H9 (cell line): Measurements from ENCODE around the gene TBXA2R. TPM values are rescaled to one million over a fixed set of nuclear protein-coding genes. Genes with fewer than 3 reads are reported as not detected.

Experiments used
- DNase-seq: peaks from one replicate; pipeline ENCODE4 v3.0.0-alpha.2; 2017
- H2AFZ ChIP-seq: one replicate; pipeline ENCODE4 v1.6.1; 2013; ENCODE audit warnings: mild to moderate bottlenecking, low read length, control low read depth, moderate library complexity
- H2AK5ac ChIP-seq: 2 replicates; pipeline ENCODE4 v1.6.1; 2013; ENCODE audit warnings: low read length, control low read depth, mixed read lengths; ENCODE audit not compliant: insufficient read length
- H2BK120ac ChIP-seq: one replicate; pipeline ENCODE4 v1.6.1; 2013; ENCODE audit warnings: low read depth, mild to moderate bottlenecking, low read length, control low read depth, inconsistent platforms; ENCODE audit not compliant: poor library complexity, severe bottlenecking
- H2BK12ac ChIP-seq: 2 replicates; pipeline ENCODE4 v1.6.1; 2013; ENCODE audit warnings: low read length, control low read depth, mixed read lengths, low read depth; ENCODE audit not compliant: insufficient read length
- H2BK15ac ChIP-seq: 2 replicates; pipeline ENCODE4 v1.6.1; 2013; ENCODE audit warnings: low read depth, low read length, control low read depth
- H2BK20ac ChIP-seq: one replicate; pipeline ENCODE4 v1.6.1; 2013; ENCODE audit warnings: low read depth, mild to moderate bottlenecking, low read length, control low read depth, inconsistent platforms; ENCODE audit not compliant: poor library complexity, severe bottlenecking
- H2BK5ac ChIP-seq: 2 replicates; pipeline ENCODE4 v1.6.1; 2013; ENCODE audit warnings: low read length, control low read depth, mixed read lengths; ENCODE audit not compliant: insufficient read length
- H3K14ac ChIP-seq: 2 replicates; pipeline ENCODE4 v1.6.1; 2013; ENCODE audit warnings: low read length, control low read depth; ENCODE audit not compliant: insufficient read depth
- H3K18ac ChIP-seq: 2 replicates; pipeline ENCODE4 v1.6.1; 2013; ENCODE audit warnings: low read depth, mild to moderate bottlenecking, mixed read lengths, low read length, control low read depth; ENCODE audit not compliant: insufficient read length
- H3K23ac ChIP-seq: 2 replicates; pipeline ENCODE4 v1.6.1; 2013; ENCODE audit warnings: low read length, control low read depth, mixed read lengths, low read depth; ENCODE audit not compliant: insufficient read length
- H3K23me2 ChIP-seq: 2 replicates; pipeline ENCODE4 v1.6.1; 2013; ENCODE audit warnings: low read depth, mild to moderate bottlenecking, mixed read lengths, low read length, control low read depth; ENCODE audit not compliant: insufficient read length, poor library complexity, severe bottlenecking
- H3K27ac ChIP-seq: 2 replicates; pipeline ENCODE4 v1.5.1; 2013; ENCODE audit warnings: low read length, control low read depth, mixed read lengths, low read depth; ENCODE audit not compliant: insufficient read length
- H3K27me3 ChIP-seq: 2 replicates; pipeline ENCODE4 v1.6.1; 2013; ENCODE audit warnings: low read length, control low read depth, inconsistent platforms; ENCODE audit not compliant: insufficient read depth
- H3K4ac ChIP-seq: 2 replicates; pipeline ENCODE4 v1.6.1; 2013; ENCODE audit warnings: low read depth, mild to moderate bottlenecking, control low read depth, inconsistent platforms, low read length, moderate library complexity
- H3K4me1 ChIP-seq: 2 replicates; pipeline ENCODE4 v1.6.1; 2013; ENCODE audit warnings: low read length, control low read depth, inconsistent platforms; ENCODE audit not compliant: insufficient read depth
- H3K4me2 ChIP-seq: 2 replicates; pipeline ENCODE4 v1.6.1; 2013; ENCODE audit warnings: low read length, control low read depth, mixed read lengths; ENCODE audit not compliant: insufficient read length, insufficient read depth
- H3K56ac ChIP-seq: 2 replicates; pipeline ENCODE4 v1.6.1; 2013; ENCODE audit warnings: low read depth, mild to moderate bottlenecking, mixed read lengths, low read length, control low read depth; ENCODE audit not compliant: insufficient read length
- H3K79me1 ChIP-seq: 2 replicates; pipeline ENCODE4 v1.6.1; 2013; ENCODE audit warnings: low read depth, mild to moderate bottlenecking, moderate library complexity, low read length, control low read depth, inconsistent platforms; ENCODE audit not compliant: insufficient read depth, poor library complexity, severe bottlenecking
- H3K79me2 ChIP-seq: 2 replicates; pipeline ENCODE4 v1.6.1; 2013; ENCODE audit warnings: low read length, control low read depth, inconsistent platforms; ENCODE audit not compliant: insufficient read depth
- H3K9ac ChIP-seq: 2 replicates; pipeline ENCODE4 v1.6.1; 2013; ENCODE audit warnings: low read length, control low read depth, mixed read lengths; ENCODE audit not compliant: insufficient read length; ENCODE audit errors: extremely low read depth
- H3K9me3 ChIP-seq: one replicate; pipeline ENCODE4 v1.6.1; 2013; ENCODE audit warnings: low read depth, low read length, inconsistent platforms; ENCODE audit not compliant: control insufficient read depth
- H3T11ph ChIP-seq: one replicate; pipeline ENCODE4 v1.6.1; 2013; ENCODE audit warnings: mild to moderate bottlenecking, low read length, control low read depth, inconsistent platforms
- H4K20me1 ChIP-seq: one replicate; pipeline ENCODE4 v1.6.1; 2013; ENCODE audit not compliant: control insufficient read depth, insufficient read length, insufficient read depth
- H4K5ac ChIP-seq: 2 replicates; pipeline ENCODE4 v1.6.1; 2013; ENCODE audit warnings: low read depth, mild to moderate bottlenecking, mixed read lengths, low read length, control low read depth; ENCODE audit not compliant: insufficient read length
- H4K8ac ChIP-seq: replicated peaks from 2 replicates; pipeline ENCODE4 v1.6.1; 2013; ENCODE audit warnings: low read length, control low read depth, mixed read lengths, low read depth; ENCODE audit not compliant: insufficient read length
- H4K91ac ChIP-seq: 2 replicates; pipeline ENCODE4 v1.6.1; 2013; ENCODE audit warnings: low read depth, mild to moderate bottlenecking, moderate library complexity, mixed read lengths, low read length, control low read depth; ENCODE audit not compliant: insufficient read length
- H3K27ac Mint-ChIP-seq, 3 experiments: 2 replicates in 2 of 3; 3 replicates in 1 of 3; pipeline ENCODE4 v1.8.0; 2020 to 2021; ENCODE audit warnings: mixed read lengths in 3 of 3, mild to moderate bottlenecking in 1 of 3, moderate library complexity in 1 of 3
- H3K27me3 Mint-ChIP-seq: 2 replicates; pipeline ENCODE4 v1.8.0; 2021; ENCODE audit warnings: low read depth, mild to moderate bottlenecking, moderate library complexity, mixed read lengths
- H3K36me3 Mint-ChIP-seq, 3 experiments: 2 replicates in 2 of 3; 3 replicates in 1 of 3; pipeline ENCODE4 v1.8.0; 2020 to 2021; ENCODE audit warnings: low read depth in 3 of 3, mixed read lengths in 3 of 3; ENCODE audit not compliant: insufficient read depth in 1 of 3
- H3K4me1 Mint-ChIP-seq, 2 experiments: 2 replicates each; pipeline ENCODE4 v1.8.0; 2020; ENCODE audit warnings: mixed read lengths in 2 of 2
- H3K4me3 Mint-ChIP-seq, 2 experiments: 2 replicates in 1 of 2; 3 replicates in 1 of 2; pipeline ENCODE4 v1.8.0; 2020 to 2021; ENCODE audit warnings: mild to moderate bottlenecking in 2 of 2, mixed read lengths in 2 of 2, moderate library complexity in 1 of 2
- H3K9me3 Mint-ChIP-seq, 2 experiments: 2 replicates in 1 of 2; 3 replicates in 1 of 2; pipeline ENCODE4 v1.8.0; 2020; ENCODE audit warnings: mild to moderate bottlenecking in 2 of 2, mixed read lengths in 2 of 2, moderate library complexity in 1 of 2
- CTCF ChIP-seq: fragments of 200-600 bp; sonication (generic); conservative IDR thresholded peaks from 3 replicates; pipeline ENCODE4 v1.8.0; 2021; ENCODE audit warnings: antibody characterized with exemption, mild to moderate bottlenecking
- WGBS: extraction: QIAGEN DNeasy Blood & Tissue Kit; methylation state at CpG from one replicate; pipeline ENCODE4 v1.1.7; 2013; ENCODE audit warnings: missing lambda C conversion rate, low lambda C conversion rate, mixed read lengths; ENCODE audit not compliant: insufficient read length; ENCODE audit errors: extremely low coverage; 5-methylcytosine and 5-hydroxymethylcytosine counted together
- total RNA-seq: library from RNA; stranded (reverse); gene quantifications from 2 replicates; pipeline ENCODE4 v1.2.1, GENCODE V29; 2021

Gene TBXA2R
- total RNA-seq, 1 experiment from 2014 or later: 0.63 TPM

GRCh38 chr19:3645726-3646125 lies 39.1 kb upstream of the TBXA2R start:
- no peak overlapping the region for H2AFZ ChIP-seq
- no peaks in the 10 kb centered on the region for H3K27me3 ChIP-seq
- peaks cover 3% of the 10 kb centered on the region for H4K20me1 ChIP-seq
- H2BK120ac ChIP-seq: no peak overlapping the region
- H3K36me3 Mint-ChIP-seq: peaks cover 2 to 20% (median 14%) of the 10 kb centered on the region in 3 experiments; a peak in 6 of 7 replicates
- no peak overlapping the region for H3K9ac ChIP-seq
- TF ChIP-seq CTCF: no peak
- H3K27ac ChIP-seq: no peak overlapping the region
- H4K5ac ChIP-seq: no peak overlapping the region
- H4K91ac ChIP-seq: no peak overlapping the region
- H3K56ac ChIP-seq: no peak overlapping the region
- H3K4me3 Mint-ChIP-seq: no peak overlapping the region
- H3K4me1 ChIP-seq: no peaks in the 10 kb centered on the region
- H2AK5ac ChIP-seq: no peak overlapping the region
- no peak overlapping the region for H3K4ac ChIP-seq
- no peak overlapping the region for H3K18ac ChIP-seq
- no peak overlapping the region for H2BK15ac ChIP-seq
- no peak overlapping the region for H2BK12ac ChIP-seq
- DNase-seq: no peak
- H3K4me2 ChIP-seq: no peak overlapping the region
- H3K79me1 ChIP-seq: no peaks in the 10 kb centered on the region
- H3K4me1 Mint-ChIP-seq: no peaks in the 10 kb centered on the region
- H3K79me2 ChIP-seq: no peaks in the 10 kb centered on the region
- no peak overlapping the region for H3K14ac ChIP-seq
- H2BK5ac ChIP-seq: no peak overlapping the region
- WGBS: no CpG with 5 or more reads among the region's 21 CpGs
- H2BK20ac ChIP-seq: no peak overlapping the region
- no peak overlapping the region for H3K23ac ChIP-seq
- no peak overlapping the region for H4K8ac ChIP-seq
- no peaks in the 10 kb centered on the region for H3K9me3 Mint-ChIP-seq
- H3K9me3 ChIP-seq: no peaks in the 10 kb centered on the region
- H3K27ac Mint-ChIP-seq: peak overlapping the region in 1 of 3 experiments; percentile 40; a peak in 1 of 7 replicates
- no peak overlapping the region for H3T11ph ChIP-seq
- no peaks in the 10 kb centered on the region for H3K23me2 ChIP-seq
- H3K27me3 Mint-ChIP-seq: no peaks in the 10 kb centered on the region
